Measurements from ENCODE around the gene KIRREL2.
"Not testable (repeated sequence)": the region's sequence is repeated elsewhere in the genome, so short reads cannot be mapped to it uniquely, and the experiment has no call there.

The KIRREL2 gene

DNA sequence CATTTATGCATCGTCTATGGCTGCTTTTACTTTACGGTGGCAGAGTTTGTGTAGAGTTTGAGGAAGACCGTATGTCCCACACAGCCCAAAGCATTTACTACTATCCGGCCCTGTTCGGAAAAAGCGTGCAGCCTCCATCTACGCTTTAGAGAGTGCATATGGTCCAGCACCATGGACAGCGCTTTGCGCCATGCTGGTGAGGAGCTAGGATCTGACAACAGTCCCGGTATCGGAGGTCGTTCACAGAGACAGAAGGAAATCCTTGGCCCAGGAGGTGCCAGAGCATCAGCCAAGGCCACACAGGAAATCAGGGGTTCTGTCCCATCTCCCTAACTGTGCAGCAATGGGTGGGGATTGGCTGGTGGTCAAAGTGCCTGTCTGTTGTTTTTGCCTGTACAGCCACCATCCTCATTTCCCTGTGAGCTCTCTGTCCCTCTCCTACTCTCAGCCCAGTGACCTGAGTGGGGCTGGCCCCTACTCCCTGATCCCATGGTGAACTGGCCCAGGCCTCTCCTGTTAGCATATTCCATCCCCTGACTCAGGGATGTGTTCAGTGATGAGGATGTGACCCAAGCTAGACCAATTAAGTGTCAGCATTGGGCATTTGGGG, 27.9 kb upstream of the KIRREL2 start:
- Histone ChIP-seq H3K36me3 (ENCODE audit: insufficient read depth, low read length) (no peaks in the 10 kb centered on the region), H3K4me3 (ENCODE audit: low read length) (no peak overlapping the region), H3K27ac (ENCODE audit: low read depth, low read length) (no peak overlapping the region), H3K4me1 (ENCODE audit: insufficient read depth, low read length) (no peaks in the 10 kb centered on the region), H3K9me3 (ENCODE audit: insufficient read depth, low read depth, low read length) (no peaks in the 10 kb centered on the region), H3K27me3 (ENCODE audit: insufficient read depth, low read length) (peaks cover 25% of the 10 kb centered on the region), H3K9ac (ENCODE audit: low read depth, low read length) (no peak overlapping the region)
- WGBS: 9% methylated on average over 11 of the region's 12 CpGs

GRCh38 chr19:35830986-35831385, 25.7 kb upstream of the KIRREL2 start:
- H3K4me3 ChIP-seq (ENCODE audit: low read length): no peak overlapping the region
- H3K27ac ChIP-seq (ENCODE audit: low read depth, low read length): no peak overlapping the region
- no peaks in the 10 kb centered on the region for H3K36me3 ChIP-seq (ENCODE audit: insufficient read depth, low read length)
- H3K9ac ChIP-seq (ENCODE audit: low read depth, low read length): no peak overlapping the region
- no peaks in the 10 kb centered on the region for H3K4me1 ChIP-seq (ENCODE audit: insufficient read depth, low read length)
- 75% methylated on average over 16 of the region's 18 CpGs for WGBS
- no peaks in the 10 kb centered on the region for H3K9me3 ChIP-seq (ENCODE audit: insufficient read depth, low read depth, low read length)
- H3K27me3 ChIP-seq (ENCODE audit: insufficient read depth, low read length): peaks cover 21% of the 10 kb centered on the region; the same call in 1 of the 2 replicates

DNA sequence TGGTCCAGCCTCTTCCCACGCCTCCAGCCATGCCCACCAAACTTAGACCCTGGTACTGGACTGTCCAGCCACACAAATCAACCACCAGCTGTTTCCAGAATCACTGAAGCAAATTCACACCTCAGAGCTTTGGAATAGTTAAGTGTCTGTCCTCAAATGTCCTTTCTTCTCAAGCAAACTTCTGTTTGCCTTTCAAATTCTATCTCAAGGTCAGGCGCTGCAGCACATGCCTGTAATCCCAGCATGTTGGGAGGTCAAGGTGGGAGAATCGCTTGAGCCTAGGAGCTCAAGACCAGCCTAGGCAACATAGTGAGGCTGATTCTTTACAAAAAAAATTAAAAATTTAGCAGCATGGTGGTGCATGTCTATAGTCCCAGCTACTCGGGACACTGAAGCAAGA, 24.7 kb upstream of the KIRREL2 start:
- Histone ChIP-seq H3K9me3 (ENCODE audit: insufficient read depth, low read depth, low read length) (no peaks in the 10 kb centered on the region), H3K9ac (ENCODE audit: low read depth, low read length) (no peak overlapping the region), H3K4me3 (ENCODE audit: low read length) (no peak overlapping the region), H3K27ac (ENCODE audit: low read depth, low read length) (no peak overlapping the region), H3K4me1 (ENCODE audit: insufficient read depth, low read length) (no peaks in the 10 kb centered on the region), H3K36me3 (ENCODE audit: insufficient read depth, low read length) (no peaks in the 10 kb centered on the region), H3K27me3 (ENCODE audit: insufficient read depth, low read length) (peaks cover 26% of the 10 kb centered on the region)
- WGBS: 73% methylated on average over 4 of the region's 4 CpGs

GRCh38 chr19:35833972-35834371, 22.7 kb upstream of the KIRREL2 start:
- H3K9me3 ChIP-seq (ENCODE audit: insufficient read depth, low read depth, low read length): no peaks in the 10 kb centered on the region
- H3K4me1 ChIP-seq (ENCODE audit: insufficient read depth, low read length): no peaks in the 10 kb centered on the region
- H3K27me3 ChIP-seq (ENCODE audit: insufficient read depth, low read length): peaks cover 28% of the 10 kb centered on the region
- H3K9ac ChIP-seq (ENCODE audit: low read depth, low read length): no peak overlapping the region
- WGBS: 71% methylated on average over 7 of the region's 7 CpGs
- no peaks in the 10 kb centered on the region for H3K36me3 ChIP-seq (ENCODE audit: insufficient read depth, low read length)
- no peak overlapping the region for H3K4me3 ChIP-seq (ENCODE audit: low read length)
- no peak overlapping the region for H3K27ac ChIP-seq (ENCODE audit: low read depth, low read length)

GRCh38 chr19:35836096-35836495, 20.6 kb upstream of the KIRREL2 start:
- not testable (repeated sequence) for H3K36me3 ChIP-seq (ENCODE audit: insufficient read depth, low read length); H3K9ac ChIP-seq (ENCODE audit: low read depth, low read length); H3K4me1 ChIP-seq (ENCODE audit: insufficient read depth, low read length); H3K4me3 ChIP-seq (ENCODE audit: low read length); H3K9me3 ChIP-seq (ENCODE audit: insufficient read depth, low read depth, low read length); H3K27ac ChIP-seq (ENCODE audit: low read depth, low read length)
- H3K27me3 ChIP-seq (ENCODE audit: insufficient read depth, low read length): peaks cover 21% of the 10 kb centered on the region
- 64% methylated on average over 11 of the region's 11 CpGs for WGBS

GRCh38 chr19:35841961-35842595, 14.6 kb upstream of the KIRREL2 start:
- no peak overlapping the region for H3K4me3 ChIP-seq (ENCODE audit: low read length)
- whole genome bisulfite sequencing: 74% methylated on average over 13 of the region's 13 CpGs
- no peaks in the 10 kb centered on the region for H3K36me3 ChIP-seq (ENCODE audit: insufficient read depth, low read length)
- no peaks in the 10 kb centered on the region; the same call in 1 of the 2 replicates for H3K4me1 ChIP-seq (ENCODE audit: insufficient read depth, low read length)
- H3K27me3 ChIP-seq (ENCODE audit: insufficient read depth, low read length): peaks cover 60% of the 10 kb centered on the region
- H3K27ac ChIP-seq (ENCODE audit: low read depth, low read length): no peak overlapping the region
- H3K9me3 ChIP-seq (ENCODE audit: insufficient read depth, low read depth, low read length): no peaks in the 10 kb centered on the region
- no peak overlapping the region for H3K9ac ChIP-seq (ENCODE audit: low read depth, low read length)

DNA sequence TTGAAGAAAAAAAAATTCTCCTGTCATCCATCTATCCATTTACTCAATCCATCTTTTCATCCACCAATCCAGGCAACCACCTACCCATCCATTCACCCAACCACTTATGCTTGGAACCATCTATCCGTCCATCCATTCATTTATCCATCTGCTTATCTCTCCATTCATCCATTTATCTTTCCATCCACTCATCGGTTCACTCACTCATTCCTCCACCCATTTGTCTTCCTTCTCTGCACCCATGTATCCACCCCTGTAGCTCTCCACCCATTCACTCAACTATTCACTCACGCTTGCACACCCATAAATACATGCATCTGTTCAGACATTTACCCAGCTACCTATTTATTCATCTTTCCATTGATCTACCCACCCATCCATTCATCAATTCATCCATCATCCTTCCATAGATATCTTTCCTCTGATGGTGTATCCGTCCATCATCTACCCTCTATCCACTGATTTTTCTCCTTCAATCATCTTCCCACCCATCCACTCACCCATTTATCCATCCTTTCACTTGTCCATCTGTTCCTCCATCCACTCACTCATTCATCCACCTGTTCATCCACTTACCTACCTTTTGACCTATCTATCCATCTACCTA, 13.9 kb upstream of the KIRREL2 start:
- Histone ChIP-seq H3K4me1 (ENCODE audit: insufficient read depth, low read length) (no peaks in the 10 kb centered on the region; the same call in 1 of the 2 replicates), H3K36me3 (ENCODE audit: insufficient read depth, low read length) (no peaks in the 10 kb centered on the region), H3K9me3 (ENCODE audit: insufficient read depth, low read depth, low read length) (no peaks in the 10 kb centered on the region), H3K27me3 (ENCODE audit: insufficient read depth, low read length) (peaks cover 61% of the 10 kb centered on the region), H3K27ac (ENCODE audit: low read depth, low read length) (no peak overlapping the region), H3K4me3 (ENCODE audit: low read length) (no peak overlapping the region), H3K9ac (ENCODE audit: low read depth, low read length) (no peak overlapping the region)
- 82% methylated on average over 4 of the region's 4 CpGs for WGBS

GRCh38 chr19:35843676-35844481, 12.8 kb upstream of the KIRREL2 start:
- Histone ChIP-seq H3K36me3 (ENCODE audit: insufficient read depth, low read length) (no peaks in the 10 kb centered on the region), H3K4me1 (ENCODE audit: insufficient read depth, low read length) (no peaks in the 10 kb centered on the region; the same call in 1 of the 2 replicates), H3K9me3 (ENCODE audit: insufficient read depth, low read depth, low read length) (no peaks in the 10 kb centered on the region), H3K27ac (ENCODE audit: low read depth, low read length) (no peak overlapping the region), H3K9ac (ENCODE audit: low read depth, low read length) (no peak overlapping the region), H3K4me3 (ENCODE audit: low read length) (peak overlapping the region; percentile 42; the same call in 1 of the 2 replicates), H3K27me3 (ENCODE audit: insufficient read depth, low read length) (peaks cover 69% of the 10 kb centered on the region)
- WGBS: 17% methylated on average over 42 of the region's 42 CpGs

DNA sequence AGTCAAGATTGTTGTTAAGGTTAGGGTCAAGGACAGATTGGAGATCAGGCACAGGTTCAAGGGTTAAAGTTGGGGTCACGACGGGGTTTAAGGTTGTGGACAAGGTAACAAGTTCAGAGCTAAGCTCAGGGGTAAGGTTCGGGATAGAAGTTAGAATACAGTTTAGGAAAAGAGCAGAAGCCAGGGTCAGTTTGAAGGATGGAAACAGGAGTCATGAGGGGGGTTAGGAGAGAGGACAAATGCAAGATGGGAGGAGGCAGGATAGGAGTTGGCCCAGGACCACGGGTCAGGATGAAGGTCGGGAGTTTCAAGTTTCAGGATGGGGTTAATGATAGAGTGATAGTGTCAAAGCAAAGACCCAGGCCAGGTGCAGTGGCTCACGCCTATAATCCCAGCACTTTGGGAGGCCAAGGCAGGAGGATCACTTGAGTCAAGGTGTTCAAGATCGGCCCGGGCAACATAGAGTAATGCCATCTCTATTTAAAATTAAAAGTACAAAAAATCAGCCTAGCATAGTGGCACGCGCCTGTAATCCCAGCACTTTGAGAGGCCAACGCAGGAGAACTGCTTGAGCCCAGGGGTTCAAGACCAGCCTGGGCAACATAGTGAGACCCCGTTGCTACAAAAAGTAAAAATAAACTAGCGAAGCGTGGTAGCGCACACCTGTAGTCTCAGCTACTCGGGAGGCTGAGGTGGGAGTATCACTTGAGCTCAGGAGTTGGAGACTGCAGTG, 12.1 kb upstream of the KIRREL2 start:
- Histone ChIP-seq H3K27ac (ENCODE audit: low read depth, low read length) (no peak overlapping the region), H3K4me3 (ENCODE audit: low read length) (peak overlapping the region; percentile 55; the same call in 1 of the 2 replicates), H3K9me3 (ENCODE audit: insufficient read depth, low read depth, low read length) (no peaks in the 10 kb centered on the region), H3K36me3 (ENCODE audit: insufficient read depth, low read length) (no peaks in the 10 kb centered on the region), H3K27me3 (ENCODE audit: insufficient read depth, low read length) (peaks cover 77% of the 10 kb centered on the region), H3K4me1 (ENCODE audit: insufficient read depth, low read length) (no peaks in the 10 kb centered on the region; the same call in 1 of the 2 replicates), H3K9ac (ENCODE audit: low read depth, low read length) (no peak overlapping the region)
- WGBS: 64% methylated on average over 16 of the region's 16 CpGs

- 4% methylated on average over 63 of the region's 63 CpGs for WGBS
- Histone ChIP-seq H3K9me3 (ENCODE audit: insufficient read depth, low read depth, low read length) (no peaks in the 10 kb centered on the region), H3K4me3 (ENCODE audit: low read length) (peak overlapping the region; percentile 55), H3K27ac (ENCODE audit: low read depth, low read length) (no peak overlapping the region), H3K36me3 (ENCODE audit: insufficient read depth, low read length) (no peaks in the 10 kb centered on the region), H3K27me3 (ENCODE audit: insufficient read depth, low read length) (peaks cover 82% of the 10 kb centered on the region), H3K4me1 (ENCODE audit: insufficient read depth, low read length) (no peaks in the 10 kb centered on the region; the same call in 1 of the 2 replicates), H3K9ac (ENCODE audit: low read depth, low read length) (no peak overlapping the region)
Observed at GRCh38 chr19:35845215-35846037, 11.3 kb upstream of the KIRREL2 start.

All from HUES64 (cell line).